GM19452 (cell line): ENCODE results near the gene CCDC174.
"Not testable (repeated sequence)": the region's sequence is repeated elsewhere in the genome, so short reads cannot be mapped to it uniquely, and the experiment has no call there.

Source experiments
- ATAC-seq: cut with Tn5 transposase; IDR thresholded peaks from one replicate; pipeline ENCODE4 v1.9.1; 2021; ENCODE audit not compliant: unreplicated experiment

Gene CCDC174

DNA sequence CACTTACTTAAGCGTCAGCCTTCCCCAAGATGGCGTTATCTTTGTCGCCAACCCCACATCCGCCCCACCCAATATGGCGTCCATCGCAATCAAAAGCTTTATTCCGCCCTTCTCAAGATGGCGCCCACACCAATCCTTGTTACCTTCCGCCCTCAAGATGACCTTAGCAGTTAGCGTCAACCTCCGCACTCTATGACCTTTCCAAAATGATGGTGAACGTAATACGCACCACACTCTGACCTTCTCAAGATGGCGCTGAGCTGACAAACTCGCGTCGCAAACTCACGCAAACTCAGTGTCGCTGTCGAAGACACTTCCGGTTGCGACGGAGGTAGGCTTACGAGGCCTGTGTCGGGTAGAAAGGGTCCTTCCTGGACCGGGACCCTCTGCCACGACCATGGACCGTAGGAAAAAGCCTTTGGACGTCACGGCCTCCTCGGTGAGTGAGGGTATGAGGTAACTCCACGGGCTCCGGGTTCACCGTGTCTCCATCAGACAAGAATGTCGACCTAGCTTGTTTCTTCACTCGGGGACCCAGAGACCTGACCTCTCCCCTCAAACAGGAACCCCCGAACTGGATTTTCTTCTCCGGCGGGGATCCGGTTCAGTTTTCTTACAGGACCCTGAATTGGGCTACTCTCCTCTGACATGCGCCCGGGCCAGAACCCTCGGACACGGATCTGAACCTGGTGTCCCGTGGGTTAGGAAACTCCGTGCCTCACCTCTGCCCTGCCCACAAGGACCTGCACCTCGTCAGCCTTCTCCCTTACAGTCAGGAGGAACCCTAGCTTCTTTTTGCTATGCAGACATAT lies at the start of gene CCDC174:
CCDC174 (plus strand) TSS at position 323 of the 812 bp plus-strand sequence; CDS start at position 398, 75 bp downstream.
- ATAC-seq: peak; percentile 98

DNA sequence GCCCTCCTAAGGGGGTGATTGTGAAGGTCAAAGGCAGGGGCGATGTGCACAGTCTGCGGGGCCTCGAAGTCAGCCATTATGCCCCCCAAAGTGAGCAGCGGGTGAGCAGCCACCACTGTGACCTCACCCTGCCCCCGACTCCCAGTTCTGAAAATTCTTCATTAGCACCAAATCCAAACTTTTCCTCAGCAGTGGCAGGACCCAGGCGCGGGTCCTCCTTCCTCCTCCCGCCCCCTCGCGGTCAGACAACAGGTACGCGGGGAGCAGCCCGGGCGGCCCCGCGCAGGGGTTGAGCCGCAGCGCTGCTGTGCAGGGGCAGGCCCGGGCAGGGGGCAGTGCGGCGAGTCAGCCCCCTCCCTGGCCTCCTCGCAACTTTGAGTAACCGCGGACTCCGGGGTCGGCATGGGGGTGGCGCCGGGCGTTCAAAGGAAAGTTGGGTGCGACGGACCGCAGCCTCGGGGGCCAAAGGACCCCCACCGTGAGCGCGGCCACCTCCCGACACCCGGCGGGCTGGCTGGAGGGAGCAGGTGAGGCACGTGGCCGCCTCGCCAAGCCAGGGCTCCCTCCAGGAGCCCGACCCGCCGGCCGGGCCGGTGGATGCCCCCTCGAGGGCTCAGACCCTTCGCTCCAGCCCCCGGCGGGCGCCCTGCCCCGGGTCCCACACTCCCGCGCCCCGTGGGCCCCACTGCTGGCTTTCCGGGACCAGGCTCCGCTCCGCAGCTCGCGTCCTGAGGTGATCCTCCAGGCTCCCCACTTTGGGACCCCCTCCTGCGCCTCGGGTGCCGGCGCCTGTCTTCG lies 49.4 kb upstream of the CCDC174 start:
- ATAC-seq: no peak

- no peak for ATAC-seq
These were observed 48.5 kb upstream of the CCDC174 start for GRCh38 chr3:14602804-14603644.

DNA sequence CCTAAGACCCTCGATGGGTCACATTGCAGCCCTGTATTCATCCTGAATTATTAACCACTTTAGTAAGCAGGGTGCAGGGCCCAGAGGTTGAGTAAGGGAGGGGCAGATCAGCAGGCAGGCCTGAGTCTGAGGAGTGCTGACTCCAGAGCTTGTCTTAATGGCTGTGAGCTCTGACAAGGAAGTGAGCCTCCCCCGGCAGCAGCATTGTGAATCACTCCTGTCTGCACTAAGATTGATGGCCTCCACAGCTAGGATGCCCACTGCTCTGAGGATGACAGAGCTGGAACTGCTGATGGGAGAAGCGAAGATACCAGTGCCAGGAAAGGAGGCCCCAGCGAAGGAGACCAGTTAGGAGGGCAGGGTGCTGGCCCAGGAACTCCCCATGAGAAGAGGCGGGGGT lies 46.5 kb upstream of the CCDC174 start:
- ATAC-seq: no peak

GRCh38 chr3:14605744-14606143 lies 45.8 kb upstream of the CCDC174 start:
- ATAC-seq: no peak

- no peak for ATAC-seq
These were observed 44.8 kb upstream of the CCDC174 start for GRCh38 chr3:14606669-14607339.

DNA sequence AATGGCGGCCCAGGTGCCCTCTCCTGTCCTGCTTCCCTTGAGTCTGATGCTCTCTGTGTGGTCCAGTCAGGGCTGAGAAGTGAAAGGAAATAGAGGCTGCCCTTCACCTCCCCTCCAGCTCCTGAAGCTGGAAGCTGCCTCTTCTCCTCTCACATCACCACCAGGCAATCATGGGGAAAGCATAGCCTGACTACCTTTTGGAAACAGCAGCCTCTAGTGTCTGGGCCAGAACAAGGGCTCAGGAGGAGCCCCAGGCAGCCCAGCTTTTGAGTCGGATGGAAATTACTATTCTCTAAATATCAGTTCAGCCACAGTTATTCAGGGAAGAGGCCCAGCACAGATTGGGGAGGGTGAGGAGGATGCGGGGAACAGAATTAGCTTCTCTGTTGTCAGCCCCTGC lies 43.3 kb upstream of the CCDC174 start:
- ATAC-seq: no peak

DNA sequence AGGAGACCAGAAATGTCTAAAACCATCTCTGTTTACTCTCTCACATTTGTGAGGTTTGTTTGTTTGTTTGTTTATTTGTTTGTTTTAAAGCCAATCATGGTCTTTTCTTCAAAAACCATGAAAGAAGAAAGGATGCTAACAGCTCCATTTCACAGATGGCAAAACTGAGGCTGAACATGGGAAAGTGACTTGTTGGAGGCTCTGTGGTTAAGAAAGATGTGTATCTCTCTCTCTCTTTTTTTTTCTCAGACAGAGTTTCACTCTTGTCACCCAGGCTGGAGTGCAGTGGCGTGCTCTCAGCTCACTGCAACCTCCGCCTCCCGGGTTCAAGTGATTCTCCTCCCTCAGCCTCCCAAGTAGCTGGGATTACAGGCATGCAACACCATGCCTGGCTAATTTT lies 42.5 kb upstream of the CCDC174 start:
- ATAC-seq: not testable (repeated sequence)

GRCh38 chr3:14609506-14609905 lies 42.1 kb upstream of the CCDC174 start:
- no peak for ATAC-seq

DNA sequence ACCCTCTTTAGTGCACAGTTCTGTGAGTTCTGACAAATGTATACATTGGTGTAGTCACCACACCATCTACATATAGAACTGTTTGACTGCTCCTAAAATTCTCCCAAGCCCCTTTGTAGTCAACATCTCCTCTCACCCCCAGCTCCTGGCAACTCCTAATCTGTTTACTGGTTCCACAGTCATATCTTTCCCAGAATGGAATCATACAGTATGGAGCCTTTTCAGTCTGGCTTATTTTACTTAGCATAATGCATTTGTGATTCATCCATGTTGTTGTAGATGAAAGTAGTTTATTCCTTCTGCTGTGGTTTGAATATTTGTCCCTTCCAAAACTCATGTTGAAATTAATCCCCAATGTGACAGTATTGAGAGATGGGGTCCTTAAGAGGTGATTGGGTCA lies 41.6 kb upstream of the CCDC174 start:
- ATAC-seq: no peak

DNA sequence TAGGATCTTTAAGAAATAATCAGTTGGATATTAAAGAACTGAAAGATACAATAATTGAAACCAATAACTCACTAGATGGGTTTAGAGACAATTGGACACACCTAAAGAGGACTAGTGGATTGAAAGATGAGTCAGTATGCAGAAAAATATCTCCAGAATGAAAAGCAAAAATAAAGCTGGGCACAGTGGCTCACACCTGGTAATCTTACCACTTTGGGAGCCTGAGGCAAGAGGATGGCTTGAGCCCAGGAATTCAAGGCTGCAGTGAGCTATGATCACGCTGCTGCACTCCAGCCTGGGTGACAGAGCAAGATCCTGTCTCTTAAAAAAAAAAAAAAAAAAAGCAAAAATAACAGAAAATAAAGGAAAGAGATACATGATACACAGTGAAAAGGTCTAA lies 37.4 kb upstream of the CCDC174 start:
- ATAC-seq: no peak

DNA sequence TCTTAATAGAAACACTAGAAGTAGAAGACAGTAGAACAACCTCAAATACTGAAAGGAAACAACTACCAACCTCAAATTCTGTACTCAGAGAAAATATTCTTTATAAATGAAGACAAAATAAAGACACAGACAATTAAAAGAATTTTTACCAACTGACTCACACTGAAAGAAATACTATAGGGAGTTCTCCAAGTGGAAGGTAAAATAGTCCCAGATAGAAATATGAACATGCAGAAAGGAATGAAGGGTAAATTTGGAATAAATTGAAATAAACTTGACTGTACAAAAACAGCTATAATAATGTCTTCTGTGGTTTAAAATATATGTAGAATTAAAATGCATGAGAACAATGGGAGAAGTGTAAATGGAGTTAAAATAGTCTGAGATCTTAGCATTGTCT lies 36.7 kb upstream of the CCDC174 start:
- no peak for ATAC-seq

- no peak for ATAC-seq
These were observed 34.7 kb upstream of the CCDC174 start for GRCh38 chr3:14616606-14617507.

GRCh38 chr3:14617508-14618023 lies 34.0 kb upstream of the CCDC174 start:
- no peak for ATAC-seq

DNA sequence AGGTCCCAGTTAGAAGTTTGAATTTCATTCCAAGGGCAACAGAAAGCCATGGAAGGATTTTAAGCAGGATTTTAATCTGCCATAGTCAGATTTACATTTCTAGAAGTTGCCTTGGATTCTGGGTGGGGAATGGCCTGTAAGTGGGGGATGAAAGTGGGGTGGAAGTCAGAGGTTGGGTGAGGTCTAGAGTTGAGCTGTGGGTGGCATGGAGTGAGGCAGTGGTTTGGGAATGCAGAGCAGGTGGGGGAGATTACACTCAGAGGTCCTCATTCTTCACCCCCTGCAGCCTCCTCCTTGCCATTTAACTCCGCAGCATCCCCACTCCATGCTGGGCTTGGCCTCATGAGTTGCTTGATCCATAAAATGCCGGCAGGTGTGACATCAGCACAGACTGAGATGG lies 32.0 kb upstream of the CCDC174 start:
- no peak for ATAC-seq

- no peak for ATAC-seq
These were observed 31.1 kb upstream of the CCDC174 start for GRCh38 chr3:14620512-14620911.

DNA sequence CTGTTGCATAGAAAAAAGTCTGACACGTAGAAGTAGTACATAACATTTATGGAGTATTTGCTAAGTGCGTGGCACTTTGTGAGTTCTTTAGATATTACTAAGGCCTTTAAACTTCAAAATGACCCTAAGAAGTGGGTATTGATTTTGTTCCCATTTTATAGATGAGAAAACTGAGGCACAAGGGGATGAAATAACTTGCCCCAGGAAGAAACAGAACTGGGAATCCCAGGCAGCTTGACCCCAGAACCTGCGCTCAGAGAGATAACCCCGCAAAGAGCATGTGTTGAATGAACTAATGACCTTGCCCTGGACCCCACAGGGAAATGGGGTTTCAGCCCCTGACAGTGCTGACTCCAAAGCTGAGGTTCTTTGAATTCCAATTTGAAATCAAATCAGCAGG lies 30.5 kb upstream of the CCDC174 start:
- ATAC-seq: no peak

DNA sequence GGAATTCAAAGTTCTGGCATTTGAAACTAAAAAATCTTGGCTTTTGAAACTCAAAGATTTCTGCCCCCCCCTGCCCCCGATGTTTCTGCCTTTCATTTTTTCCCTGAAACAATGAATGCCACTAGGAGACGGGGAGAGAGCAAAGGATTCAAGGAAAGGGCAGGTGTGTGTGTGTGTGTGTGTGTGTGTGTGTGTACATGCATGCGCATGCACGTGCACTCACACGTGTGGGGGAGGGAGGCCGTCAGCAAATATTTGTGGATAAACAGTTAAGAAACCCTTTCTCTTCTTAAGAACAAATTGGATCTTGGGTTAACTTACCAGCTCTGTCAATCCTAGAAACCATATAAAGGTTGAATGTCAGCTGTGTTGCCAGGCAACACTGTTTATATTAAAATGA lies 29.2 kb upstream of the CCDC174 start:
- no peak for ATAC-seq

DNA sequence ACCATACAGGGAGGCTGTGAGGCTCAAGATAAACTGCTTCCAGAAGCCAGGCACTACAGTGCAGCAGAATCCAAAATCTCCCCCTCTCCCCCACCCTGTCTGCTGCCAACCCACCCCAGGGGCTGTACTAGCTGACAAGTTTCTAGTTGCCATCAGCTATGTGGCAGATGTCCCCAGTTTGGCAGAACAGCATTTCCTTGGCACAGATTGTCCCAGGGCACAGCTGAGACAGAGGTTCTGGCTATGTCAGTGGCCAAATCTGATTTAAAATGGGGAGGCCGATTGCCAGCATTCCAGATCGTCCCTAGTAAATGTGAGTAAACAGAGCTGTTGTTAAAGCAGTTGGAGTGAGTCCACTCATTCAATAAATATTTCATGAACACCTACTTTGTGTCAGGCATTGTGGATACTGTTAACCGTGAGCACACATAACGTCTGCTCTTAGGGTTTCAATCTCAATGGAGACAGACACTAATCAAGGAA lies 28.0 kb upstream of the CCDC174 start:
- ATAC-seq: no peak
